Cardiac atrium fibroblast (primary cell): ENCODE measurements around the gene CACNG3. TPM values are rescaled to one million over a fixed set of nuclear protein-coding genes. Genes with fewer than 3 reads are reported as not detected.

Experiments
- total RNA-seq: library from RNA; depleted of rRNA; stranded (reverse); fragments of >200 nt; gene quantifications from 2 replicates; pipeline ENCODE4 v1.2.3, GENCODE V29; 2015

CACNG3 gene
- total RNA-seq: not detected in 2 replicates

DNA sequence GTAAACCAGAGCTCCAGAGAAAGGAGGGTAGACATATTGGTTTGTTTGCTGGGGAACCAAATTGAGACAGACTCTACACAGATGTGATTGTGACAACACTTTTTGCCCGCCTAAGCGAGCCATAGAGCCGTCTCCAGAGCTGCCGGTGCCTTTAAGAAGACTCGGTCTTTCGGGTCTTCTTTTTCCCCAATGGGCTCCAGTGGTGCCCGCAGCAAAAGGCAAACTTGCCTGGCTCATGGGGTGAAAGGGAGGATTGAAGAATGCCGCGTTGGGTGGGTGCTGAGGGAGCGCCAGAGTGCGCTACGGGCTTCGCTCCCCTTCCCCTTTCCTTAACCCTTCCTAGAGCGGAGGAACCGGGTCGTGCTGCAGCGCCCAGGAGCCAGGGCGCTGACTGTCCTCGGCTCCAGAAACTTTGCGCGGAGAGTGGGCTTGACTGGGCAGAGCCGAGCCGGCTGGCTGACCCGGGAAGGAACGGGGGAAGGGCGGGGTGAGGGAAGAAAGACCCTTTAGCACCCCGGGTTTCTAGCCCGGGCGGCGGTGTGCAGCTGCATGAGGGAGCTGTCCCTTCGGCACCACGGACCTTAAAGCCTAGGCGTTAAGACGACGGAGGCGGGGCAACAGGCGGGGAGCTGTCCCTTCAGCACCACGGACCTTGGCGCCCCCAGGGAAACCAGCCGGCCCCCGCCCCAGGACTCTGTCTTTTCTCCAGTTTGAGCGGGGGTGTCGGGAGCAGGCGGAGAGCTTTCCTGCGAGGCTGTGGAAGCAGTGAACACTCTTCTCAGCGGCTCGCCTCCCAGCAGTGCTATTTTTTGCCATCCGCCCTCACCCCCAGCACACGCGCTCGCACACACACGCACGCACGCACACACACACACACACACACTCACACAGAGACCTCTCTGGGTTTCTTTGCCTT is at the start of gene CACNG3:
Gene CACNG3 (plus strand): TSS at position 880 of the 916 bp plus-strand sequence. CDS start 420 bp downstream, outside the sequence.

